HG02798 (cell line): Measurements from ENCODE around the gene OR6X1.

Source experiments
- ATAC-seq: cut with Tn5 transposase; IDR thresholded peaks from one replicate; pipeline ENCODE4 v1.9.1; 2021; ENCODE audit warnings: mild to moderate bottlenecking; ENCODE audit not compliant: unreplicated experiment, poor library complexity

Gene OR6X1

GRCh38 chr11:123754101-123754568 lies at the start of gene OR6X1:
Gene OR6X1, minus strand, starts transcription at chr11:123754518. Its CDS starts 0 bp downstream, at chr11:123754518.
- no peak for ATAC-seq

GRCh38 chr11:123801765-123802164 lies 47.4 kb upstream of the OR6X1 start:
- ATAC-seq, result no peak

DNA sequence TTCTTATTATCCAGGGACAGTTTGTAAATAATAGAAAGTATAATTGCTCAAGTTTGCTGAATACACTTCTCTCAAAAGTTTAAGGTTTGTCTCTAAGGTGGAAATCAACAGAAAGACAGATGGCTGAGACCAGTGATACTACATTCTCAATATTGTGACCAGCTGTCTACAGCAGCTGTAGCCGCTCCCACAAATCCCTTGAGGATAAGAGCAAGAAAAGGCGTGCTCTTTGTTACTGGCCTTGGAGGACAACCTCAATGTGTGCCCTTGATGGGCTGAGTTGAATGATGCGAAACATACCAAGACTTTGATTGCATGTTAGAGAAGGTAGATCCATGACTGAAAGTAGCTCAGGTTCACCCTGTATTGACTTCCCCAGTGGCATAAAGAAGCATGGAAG lies 45.7 kb upstream of the OR6X1 start:
- no peak for ATAC-seq

DNA sequence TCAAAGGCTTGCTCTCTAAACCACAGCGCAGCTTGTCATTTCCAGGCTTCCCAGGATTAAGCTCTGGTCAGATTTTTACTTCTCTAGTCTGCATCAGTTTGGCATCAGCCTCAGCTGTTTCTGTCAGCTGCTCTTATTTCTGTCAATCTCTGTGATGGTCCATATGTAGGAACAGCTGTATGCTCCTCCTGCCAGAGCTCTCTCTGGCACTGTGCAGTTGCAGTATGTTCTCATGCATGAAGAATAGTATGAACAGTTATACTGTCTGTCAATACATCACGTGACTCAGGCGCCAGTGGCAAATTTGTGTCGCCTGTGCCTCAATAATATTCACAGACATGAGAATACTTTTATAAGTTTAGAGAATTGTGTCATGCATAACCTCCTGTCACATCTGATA lies 45.1 kb upstream of the OR6X1 start:
- ATAC-seq, result no peak

DNA sequence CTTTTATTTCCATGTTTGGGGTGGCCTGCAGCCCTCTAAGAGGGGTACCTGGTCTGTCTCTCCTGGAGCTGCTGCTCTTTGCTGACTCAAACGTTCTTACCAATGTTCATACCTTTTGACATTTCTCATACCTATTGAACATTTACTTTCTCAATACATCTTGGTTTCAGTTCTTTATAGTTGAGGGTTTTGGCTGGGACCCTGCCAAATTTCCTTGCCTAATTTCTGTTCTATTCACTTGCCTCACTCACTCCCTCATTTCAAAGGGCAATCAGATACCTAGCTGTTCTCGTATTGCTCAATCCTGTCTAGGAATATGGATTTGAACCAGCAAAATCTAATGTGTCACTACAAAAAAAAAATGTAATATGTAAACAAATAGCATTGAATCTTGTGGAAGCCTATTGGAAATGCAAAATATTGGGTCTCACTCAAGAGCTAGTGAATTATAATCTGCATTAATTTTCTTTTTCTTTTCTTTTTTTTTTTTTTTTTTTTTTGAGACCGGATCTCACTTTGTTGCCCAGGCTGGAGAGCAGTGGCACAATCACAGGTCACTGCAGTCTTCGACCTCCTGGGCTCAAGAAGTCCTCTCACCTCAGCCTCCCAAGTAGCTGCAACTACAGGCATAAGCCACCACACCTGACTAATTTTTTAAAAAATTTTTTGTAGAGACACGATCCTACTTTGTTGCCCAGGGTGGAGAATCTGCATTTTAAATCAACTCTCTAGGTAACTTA lies 44.4 kb upstream of the OR6X1 start:
- ATAC-seq, result no peak

DNA sequence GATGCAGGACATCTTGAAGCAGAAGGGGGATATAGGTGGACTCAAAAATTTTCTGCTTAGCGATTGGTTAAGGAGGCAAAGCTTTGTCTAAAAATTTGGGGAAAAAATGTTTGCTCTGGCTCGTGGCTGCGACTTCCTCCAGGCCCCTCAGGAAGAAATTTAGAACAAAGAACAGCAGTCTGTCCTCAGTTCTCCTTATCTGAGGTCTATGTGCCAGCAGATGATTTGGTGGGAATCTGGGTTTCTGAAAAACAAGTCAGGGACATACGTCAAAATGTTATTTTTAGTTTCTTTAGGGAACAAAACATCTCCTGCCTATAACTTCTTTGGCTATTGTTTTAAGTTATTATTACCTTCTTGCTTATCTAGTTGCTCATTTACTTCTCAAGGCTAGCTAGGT lies 43.8 kb upstream of the OR6X1 start:
- no peak for ATAC-seq

DNA sequence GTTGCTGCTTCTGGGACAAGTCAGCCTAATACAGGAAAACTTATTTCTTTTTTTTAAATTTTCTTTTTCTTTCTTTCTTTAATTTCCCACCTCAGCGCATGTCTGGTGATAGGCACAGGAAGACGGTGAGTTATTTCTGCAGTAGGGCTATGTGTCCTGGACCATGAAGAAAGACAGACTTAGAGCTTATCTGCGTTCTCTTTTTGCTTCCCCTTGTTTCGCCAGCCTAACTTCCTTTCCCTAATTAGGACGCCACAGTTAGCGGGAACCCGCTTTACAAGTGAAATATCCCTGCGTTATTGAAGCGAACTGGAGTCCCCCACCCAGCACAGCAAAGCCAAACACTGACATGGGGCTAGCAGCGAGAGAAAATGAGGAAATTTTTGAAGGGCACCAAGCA lies 43.2 kb upstream of the OR6X1 start:
- no peak for ATAC-seq

GRCh38 chr11:123797114-123797513 lies 42.8 kb upstream of the OR6X1 start:
- no peak for ATAC-seq

DNA sequence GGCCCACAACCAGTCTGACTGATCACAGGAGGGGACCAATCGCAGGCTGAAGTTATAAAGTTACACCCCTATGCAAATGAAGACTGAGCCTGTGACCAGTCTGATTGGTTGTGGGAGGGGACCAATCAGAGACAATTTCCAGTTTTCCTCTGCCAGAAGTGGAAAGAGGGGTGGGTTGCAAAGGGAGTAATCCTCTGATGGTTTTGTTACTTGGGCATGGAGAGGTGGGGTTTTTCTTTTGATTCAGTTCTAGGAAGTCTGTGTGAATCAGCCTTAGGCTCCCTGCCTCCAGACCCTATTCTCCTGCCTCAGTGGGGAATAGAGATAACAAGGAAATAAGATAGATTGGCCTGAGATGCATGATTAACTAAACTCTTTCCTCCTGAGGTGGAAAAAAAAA lies 41.9 kb upstream of the OR6X1 start:
- ATAC-seq, result no peak

- no peak for ATAC-seq
These were observed 29.2 kb upstream of the OR6X1 start for GRCh38 chr11:123783536-123783935.

DNA sequence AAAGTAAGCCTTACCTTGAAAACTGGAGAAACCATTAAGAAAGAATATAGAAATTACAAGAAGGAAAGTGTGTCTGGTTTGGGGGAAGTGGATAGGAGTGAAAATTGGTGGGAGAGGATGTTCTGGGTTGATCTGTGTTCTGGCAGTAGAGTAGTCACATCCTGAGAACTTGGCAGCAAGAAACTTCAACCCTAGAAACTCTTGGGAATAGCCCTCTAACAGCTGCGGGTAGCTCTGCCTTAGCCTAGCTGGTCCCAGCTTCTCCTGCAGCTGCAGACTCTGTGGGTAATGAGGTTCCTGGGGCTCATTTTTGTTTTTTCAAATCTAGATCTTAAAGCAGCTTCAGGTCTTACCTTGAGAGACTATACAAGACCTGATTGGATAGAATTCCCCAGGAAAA lies 24.2 kb upstream of the OR6X1 start:
- ATAC-seq, result no peak

DNA sequence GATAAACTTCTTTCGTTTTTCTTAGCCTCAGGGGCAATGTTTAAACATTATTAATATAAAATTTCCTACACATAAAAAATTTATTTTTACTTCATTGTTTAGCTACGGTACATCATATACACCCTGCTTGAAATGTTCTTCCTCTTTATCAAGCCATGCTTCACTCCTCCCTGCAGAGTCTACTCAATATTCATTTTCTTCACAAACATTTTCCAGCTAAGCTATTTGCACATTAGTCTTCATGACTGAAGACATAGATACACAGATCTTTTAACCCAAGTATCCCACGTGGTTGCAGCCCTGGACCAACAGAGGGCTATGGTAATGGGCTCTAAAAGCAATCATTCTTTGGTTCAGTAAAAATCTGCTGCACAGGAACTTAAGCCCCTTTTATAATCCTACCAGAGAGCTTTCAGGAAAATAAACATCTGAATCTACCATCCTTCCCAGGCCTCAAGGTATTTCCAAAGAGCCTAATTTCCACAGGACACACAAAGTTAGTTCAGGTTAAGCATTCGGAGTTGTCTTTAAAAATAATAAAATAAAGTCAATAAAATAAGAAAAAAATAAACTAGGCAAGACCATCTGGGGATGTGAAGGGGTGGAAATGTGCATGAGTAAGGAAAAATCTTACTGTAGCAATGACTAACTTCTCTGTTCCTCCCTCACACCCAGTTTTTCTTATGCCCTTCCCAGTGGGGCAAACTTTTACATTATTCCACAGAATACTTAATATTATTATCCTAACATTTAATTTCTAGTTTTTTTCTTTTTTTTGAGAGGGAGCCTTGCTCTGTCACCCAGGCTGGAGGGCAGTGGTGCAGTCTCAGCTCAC lies 21.6 kb upstream of the OR6X1 start:
- no peak for ATAC-seq

DNA sequence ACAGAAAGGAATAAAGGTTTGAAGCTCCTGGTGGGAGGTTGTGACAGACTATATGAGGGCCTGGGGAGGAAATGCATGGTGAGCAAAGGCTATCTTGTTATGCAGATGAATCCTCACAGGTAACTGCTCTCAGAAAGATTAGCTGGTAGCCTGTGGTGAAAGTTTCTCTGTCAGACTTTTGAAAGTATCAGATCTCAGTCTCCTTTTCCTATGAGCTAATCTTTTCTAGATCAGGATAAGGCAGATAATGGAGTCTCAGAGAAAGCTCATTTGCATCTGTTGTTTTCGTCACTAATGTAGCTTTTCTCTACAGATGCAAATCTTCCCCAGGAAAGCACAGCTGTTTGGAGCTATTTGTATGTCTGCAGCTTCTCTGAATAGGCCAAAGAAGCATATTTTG lies 21.0 kb upstream of the OR6X1 start:
- peak; percentile 41 for ATAC-seq

DNA sequence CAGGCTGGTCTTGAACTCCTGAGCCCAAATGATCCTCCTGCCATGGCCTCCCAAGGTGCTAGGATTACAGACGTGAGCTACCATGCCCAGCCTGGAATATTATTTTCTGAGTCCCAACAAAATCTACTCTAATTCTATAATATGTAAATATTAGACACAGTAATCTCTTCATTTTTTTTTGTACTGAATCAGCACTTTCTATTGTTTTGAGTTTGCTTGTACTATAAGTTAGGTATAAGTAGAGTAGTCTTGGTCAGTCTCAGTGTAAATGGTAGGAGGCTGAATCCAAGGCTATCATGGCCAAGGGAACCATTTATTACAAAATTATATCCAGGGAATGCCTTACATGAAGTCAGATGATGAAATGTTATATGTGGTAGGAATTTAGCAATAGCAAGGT lies 19.6 kb upstream of the OR6X1 start:
- ATAC-seq, result no peak

DNA sequence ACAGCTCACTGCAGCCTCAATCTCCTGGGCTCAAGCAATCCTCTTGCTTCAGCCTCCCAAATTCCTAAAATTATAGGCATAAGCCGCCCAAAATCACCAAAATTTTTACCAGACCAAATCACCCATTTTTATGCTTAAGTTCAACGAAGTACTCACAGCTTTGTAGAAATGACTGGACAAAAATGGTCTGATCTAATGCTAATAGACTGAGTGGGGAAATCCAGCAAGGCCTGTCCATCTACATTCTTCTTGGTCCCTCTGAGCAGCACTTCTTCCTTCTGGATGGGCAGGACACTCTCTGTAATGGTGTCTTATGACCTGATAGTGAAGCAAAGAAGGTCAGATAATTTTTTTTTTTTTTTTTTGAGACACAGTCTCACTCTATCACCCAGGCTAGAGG lies 18.7 kb upstream of the OR6X1 start:
- no peak for ATAC-seq

- ATAC-seq, result no peak
These were observed 17.3 kb upstream of the OR6X1 start for GRCh38 chr11:123771664-123772063.

DNA sequence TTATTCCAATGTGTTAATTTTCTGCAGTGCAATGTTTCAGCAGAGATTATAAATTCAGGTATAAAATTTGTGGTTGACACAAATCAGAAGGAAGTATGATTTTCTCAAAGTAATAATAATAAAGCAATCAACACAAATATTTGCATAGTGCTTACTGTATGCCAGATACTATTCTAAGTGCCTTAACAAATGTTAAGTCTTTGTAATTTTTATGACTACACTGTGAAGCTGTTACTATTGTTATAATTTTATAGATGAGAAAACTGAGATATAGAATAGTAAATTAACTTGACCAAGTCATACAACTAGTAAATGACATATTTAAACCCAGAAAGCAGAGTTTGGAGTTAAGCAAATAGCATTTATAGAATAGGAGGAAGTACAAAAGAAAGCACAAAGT lies 16.4 kb upstream of the OR6X1 start:
- no peak for ATAC-seq

- no peak for ATAC-seq
These were observed 11.3 kb upstream of the OR6X1 start for GRCh38 chr11:123765601-123766000.

DNA sequence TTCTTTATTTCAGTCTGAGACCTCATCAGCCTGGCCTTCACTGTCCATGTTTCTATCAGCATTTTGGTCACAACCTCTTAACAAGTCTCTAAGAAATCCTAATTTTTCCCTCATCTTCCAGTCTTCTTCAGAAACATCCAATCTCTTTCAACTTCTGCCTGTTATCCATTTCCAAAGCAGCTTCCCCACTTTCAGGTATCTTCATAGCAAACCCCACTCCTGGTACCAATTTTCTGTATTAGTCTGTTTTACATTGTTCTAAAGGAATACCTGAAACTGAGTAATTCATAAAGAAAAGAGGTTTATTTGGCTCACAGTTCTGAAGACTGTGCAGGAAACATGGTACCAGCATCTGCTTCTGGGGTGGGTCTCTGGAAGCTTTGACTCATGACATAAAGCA lies 8.1 kb upstream of the OR6X1 start:
- ATAC-seq, result no peak

DNA sequence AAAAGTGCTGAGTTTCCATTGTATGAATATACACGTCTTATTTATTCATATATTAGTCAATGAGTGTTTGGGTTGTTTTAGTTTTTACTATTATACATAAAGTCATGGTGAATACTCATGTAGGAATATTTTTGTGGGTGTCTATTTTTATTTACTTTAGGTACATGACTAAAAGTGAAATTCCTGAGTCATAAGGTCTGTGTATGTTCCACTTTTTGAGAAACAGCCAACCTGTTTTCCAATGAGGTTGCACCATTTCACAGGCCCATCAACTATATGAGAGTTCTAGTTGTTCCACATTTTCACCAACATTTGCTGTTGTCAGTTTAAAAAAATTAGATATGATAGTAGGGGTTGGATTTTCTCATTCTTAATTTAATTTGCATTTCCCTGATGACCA lies 6.6 kb upstream of the OR6X1 start:
- peak; percentile 74 for ATAC-seq

DNA sequence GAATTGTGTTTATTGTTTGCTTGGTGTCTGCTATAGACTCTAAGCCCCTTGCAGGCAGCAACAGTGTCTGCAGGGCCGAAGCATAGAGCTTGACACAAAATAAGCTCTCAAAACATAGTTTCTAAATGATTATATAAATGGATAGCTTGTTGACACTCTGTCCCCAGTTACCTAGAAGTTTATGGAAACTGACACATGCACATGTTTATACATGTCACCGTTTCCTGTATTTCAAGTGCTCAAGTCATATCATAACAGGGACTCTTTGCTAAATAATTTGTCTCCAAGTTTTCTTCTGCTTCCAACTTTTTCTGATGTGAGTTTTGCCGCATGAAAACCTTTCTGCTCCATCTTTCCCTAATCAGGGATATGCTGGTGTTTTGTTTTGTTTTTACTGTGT lies 3.7 kb upstream of the OR6X1 start:
- no peak for ATAC-seq

- no peak for ATAC-seq
These were observed 1.5 kb upstream of the OR6X1 start for GRCh38 chr11:123755813-123756212.
